ENCODE data around the gene RPH3AL.
"Not testable (repeated sequence)": the region's sequence is repeated elsewhere in the genome, so short reads cannot be mapped to it uniquely, and the experiment has no call there.

Gene RPH3AL

DNA sequence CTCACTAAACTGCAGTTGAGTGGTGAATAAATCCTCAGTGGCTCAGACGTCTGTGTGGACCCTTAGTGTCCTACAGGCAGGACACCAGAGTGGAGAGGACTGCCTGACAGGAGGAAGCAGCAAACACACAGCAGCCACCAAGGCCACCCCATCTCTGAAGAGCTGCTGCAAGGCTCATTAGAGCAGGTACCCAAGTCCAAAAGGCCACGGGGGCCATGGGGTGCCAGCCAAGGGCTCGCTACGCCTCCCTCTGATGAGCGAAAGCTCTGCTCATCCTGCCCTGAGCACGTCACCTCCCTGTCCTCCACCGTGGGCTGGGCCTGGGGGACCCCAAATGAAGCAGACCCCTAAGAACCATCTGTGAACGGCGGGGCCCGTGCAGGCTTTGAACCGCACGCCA lies 101.1 kb downstream of the RPH3AL start:
- Histone ChIP-seq H3K27ac (ENCODE audit: low read depth, low read length) (no peak overlapping the region), H3K4me1 (ENCODE audit: control insufficient read depth, insufficient read depth, low read length) (no peaks in the 10 kb centered on the region), H3K4me3 (ENCODE audit: low read length) (no peak overlapping the region), H3K9ac (ENCODE audit: low read length) (no peak overlapping the region), H3K36me3 (ENCODE audit: control insufficient read depth, insufficient read depth, low read length) (no peaks in the 10 kb centered on the region), H3K27me3 (ENCODE audit: control insufficient read depth, insufficient read depth, low read length) (no peaks in the 10 kb centered on the region)

- H3K27me3 ChIP-seq (ENCODE audit: control insufficient read depth, insufficient read depth, low read length), result no peaks in the 10 kb centered on the region
- H3K4me3 ChIP-seq (ENCODE audit: low read length), result no peak overlapping the region
- H3K4me1 ChIP-seq (ENCODE audit: control insufficient read depth, insufficient read depth, low read length), result no peaks in the 10 kb centered on the region
- no peaks in the 10 kb centered on the region for H3K36me3 ChIP-seq (ENCODE audit: control insufficient read depth, insufficient read depth, low read length)
- no peak overlapping the region for H3K27ac ChIP-seq (ENCODE audit: low read depth, low read length)
- no peak overlapping the region for H3K9ac ChIP-seq (ENCODE audit: low read length)
These were observed 101.9 kb downstream of the RPH3AL start for GRCh38 chr17:250487-251300.

GRCh38 chr17:249236-249993 lies 103.2 kb downstream of the RPH3AL start:
- Histone ChIP-seq H3K27me3 (ENCODE audit: control insufficient read depth, insufficient read depth, low read length) (no peaks in the 10 kb centered on the region), H3K4me3 (ENCODE audit: low read length) (no peak overlapping the region), H3K9ac (ENCODE audit: low read length) (no peak overlapping the region), H3K4me1 (ENCODE audit: control insufficient read depth, insufficient read depth, low read length) (no peaks in the 10 kb centered on the region), H3K27ac (ENCODE audit: low read depth, low read length) (no peak overlapping the region), H3K36me3 (ENCODE audit: control insufficient read depth, insufficient read depth, low read length) (no peaks in the 10 kb centered on the region)

- no peak overlapping the region for H3K4me3 ChIP-seq (ENCODE audit: low read length)
- no peaks in the 10 kb centered on the region for H3K36me3 ChIP-seq (ENCODE audit: control insufficient read depth, insufficient read depth, low read length)
- H3K27me3 ChIP-seq (ENCODE audit: control insufficient read depth, insufficient read depth, low read length), result no peaks in the 10 kb centered on the region
- no peak overlapping the region for H3K27ac ChIP-seq (ENCODE audit: low read depth, low read length)
- no peaks in the 10 kb centered on the region for H3K4me1 ChIP-seq (ENCODE audit: control insufficient read depth, insufficient read depth, low read length)
- no peak overlapping the region for H3K9ac ChIP-seq (ENCODE audit: low read length)
These were observed 104.0 kb downstream of the RPH3AL start for GRCh38 chr17:248337-249235.

GRCh38 chr17:247767-248166 lies 104.8 kb downstream of the RPH3AL start:
- Histone ChIP-seq H3K9ac (ENCODE audit: low read length) (no peak overlapping the region), H3K36me3 (ENCODE audit: control insufficient read depth, insufficient read depth, low read length) (no peaks in the 10 kb centered on the region), H3K27ac (ENCODE audit: low read depth, low read length) (no peak overlapping the region), H3K27me3 (ENCODE audit: control insufficient read depth, insufficient read depth, low read length) (no peaks in the 10 kb centered on the region), H3K4me1 (ENCODE audit: control insufficient read depth, insufficient read depth, low read length) (no peaks in the 10 kb centered on the region), H3K4me3 (ENCODE audit: low read length) (no peak overlapping the region)

DNA sequence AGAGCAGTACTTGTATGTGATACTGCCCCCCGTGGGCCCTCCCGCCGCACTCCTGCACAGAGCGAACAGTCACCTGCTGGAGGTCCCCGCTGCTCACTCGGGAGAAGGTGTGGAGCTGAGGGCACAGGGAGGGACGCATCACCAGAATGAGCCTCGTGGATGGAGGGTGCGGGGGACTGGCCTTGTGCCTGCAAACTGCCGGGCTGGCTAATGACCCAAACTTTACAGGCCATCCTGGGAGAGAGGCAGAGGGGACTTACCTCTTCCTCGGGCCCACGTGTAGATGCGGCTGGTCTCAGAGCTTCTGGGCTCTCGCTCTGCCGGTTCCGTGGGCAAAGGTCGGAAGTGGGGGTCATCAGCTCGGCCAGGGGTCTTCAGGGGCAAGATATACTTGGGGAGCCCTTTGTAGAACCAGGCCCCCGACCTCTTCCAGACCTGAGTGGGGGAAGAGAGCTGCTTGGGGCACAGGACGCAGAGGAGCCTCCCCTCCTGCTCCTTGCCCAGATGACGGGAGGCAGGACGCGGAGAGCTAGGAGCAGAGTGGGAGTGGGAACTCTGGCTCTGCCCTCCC lies 105.7 kb downstream of the RPH3AL start:
- H3K27ac ChIP-seq (ENCODE audit: low read depth, low read length), result no peak overlapping the region
- H3K4me3 ChIP-seq (ENCODE audit: low read length), result no peak overlapping the region
- no peaks in the 10 kb centered on the region for H3K27me3 ChIP-seq (ENCODE audit: control insufficient read depth, insufficient read depth, low read length)

DNA sequence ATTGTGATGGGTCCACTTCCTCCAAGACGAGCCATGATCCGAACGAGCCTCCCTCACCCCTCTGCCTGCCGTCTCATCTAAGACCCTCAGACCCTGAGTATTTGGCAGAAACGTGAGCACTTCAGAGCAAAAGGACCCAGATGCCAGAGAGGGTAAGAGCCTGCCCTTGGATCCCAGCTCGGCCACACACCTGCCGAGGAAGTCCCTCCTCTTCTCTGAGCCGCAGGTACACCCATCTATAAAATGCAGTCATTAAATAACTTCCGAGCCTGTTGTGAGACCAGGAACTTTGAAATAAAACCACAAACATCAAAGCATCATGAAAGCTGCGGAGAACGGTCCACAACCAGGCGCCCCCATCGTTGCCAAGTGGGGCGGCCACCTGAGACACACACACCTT lies 106.4 kb downstream of the RPH3AL start:
- Histone ChIP-seq H3K4me3 (ENCODE audit: low read length) (no peak overlapping the region), H3K4me1 (ENCODE audit: control insufficient read depth, insufficient read depth, low read length) (no peaks in the 10 kb centered on the region), H3K27ac (ENCODE audit: low read depth, low read length) (no peak overlapping the region), H3K36me3 (ENCODE audit: control insufficient read depth, insufficient read depth, low read length) (no peaks in the 10 kb centered on the region), H3K27me3 (ENCODE audit: control insufficient read depth, insufficient read depth, low read length) (no peaks in the 10 kb centered on the region), H3K9ac (ENCODE audit: low read length) (no peak overlapping the region)

More for the DNA sequence above, 105.7 kb downstream of the RPH3AL start:
- Histone ChIP-seq H3K4me1 (ENCODE audit: control insufficient read depth, insufficient read depth, low read length) (no peaks in the 10 kb centered on the region), H3K36me3 (ENCODE audit: control insufficient read depth, insufficient read depth, low read length) (no peaks in the 10 kb centered on the region), H3K9ac (ENCODE audit: low read length) (no peak overlapping the region)

GRCh38 chr17:245611-246010 lies 107.0 kb downstream of the RPH3AL start:
- no peak overlapping the region for H3K9ac ChIP-seq (ENCODE audit: low read length)
- H3K4me3 ChIP-seq (ENCODE audit: low read length), result no peak overlapping the region
- no peaks in the 10 kb centered on the region for H3K4me1 ChIP-seq (ENCODE audit: control insufficient read depth, insufficient read depth, low read length)
- H3K27ac ChIP-seq (ENCODE audit: low read depth, low read length), result no peak overlapping the region
- H3K36me3 ChIP-seq (ENCODE audit: control insufficient read depth, insufficient read depth, low read length), result no peaks in the 10 kb centered on the region
- H3K27me3 ChIP-seq (ENCODE audit: control insufficient read depth, insufficient read depth, low read length), result no peaks in the 10 kb centered on the region

DNA sequence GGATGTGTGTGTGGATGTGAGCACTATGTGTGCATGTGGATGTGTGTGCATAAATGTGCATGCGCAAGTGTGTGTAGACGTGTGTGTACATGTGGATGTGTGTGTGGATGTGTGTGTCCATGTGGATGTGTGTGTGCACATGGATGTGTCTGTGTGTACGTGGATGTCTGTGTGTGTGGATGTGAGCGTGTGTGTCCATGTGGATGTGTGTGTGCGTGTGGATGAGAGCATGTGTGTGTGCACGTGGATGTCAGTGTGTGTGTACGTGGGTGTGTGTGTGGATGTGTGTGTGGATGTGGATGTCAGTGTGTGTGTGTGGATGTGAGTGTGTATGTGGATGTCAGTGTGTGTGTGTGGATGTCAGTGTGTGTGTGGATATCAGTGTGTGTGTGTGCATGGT lies 107.6 kb downstream of the RPH3AL start:
- Histone ChIP-seq H3K9ac (ENCODE audit: low read length) (no peak overlapping the region), H3K36me3 (ENCODE audit: control insufficient read depth, insufficient read depth, low read length) (no peaks in the 10 kb centered on the region), H3K27me3 (ENCODE audit: control insufficient read depth, insufficient read depth, low read length) (no peaks in the 10 kb centered on the region), H3K4me3 (ENCODE audit: low read length) (no peak overlapping the region), H3K4me1 (ENCODE audit: control insufficient read depth, insufficient read depth, low read length) (no peaks in the 10 kb centered on the region), H3K27ac (ENCODE audit: low read depth, low read length) (no peak overlapping the region)

GRCh38 chr17:243924-244323 lies 108.7 kb downstream of the RPH3AL start:
- H3K27ac ChIP-seq (ENCODE audit: low read depth, low read length); H3K4me3 ChIP-seq (ENCODE audit: low read length); H3K4me1 ChIP-seq (ENCODE audit: control insufficient read depth, insufficient read depth, low read length); H3K27me3 ChIP-seq (ENCODE audit: control insufficient read depth, insufficient read depth, low read length); H3K36me3 ChIP-seq (ENCODE audit: control insufficient read depth, insufficient read depth, low read length); H3K9ac ChIP-seq (ENCODE audit: low read length): not testable (repeated sequence)

GRCh38 chr17:238964-239259 lies 113.7 kb downstream of the RPH3AL start:
- Histone ChIP-seq H3K4me3 (ENCODE audit: low read length) (no peak overlapping the region), H3K9ac (ENCODE audit: low read length) (no peak overlapping the region), H3K27ac (ENCODE audit: low read depth, low read length) (no peak overlapping the region), H3K36me3 (ENCODE audit: control insufficient read depth, insufficient read depth, low read length) (no peaks in the 10 kb centered on the region), H3K4me1 (ENCODE audit: control insufficient read depth, insufficient read depth, low read length) (no peaks in the 10 kb centered on the region), H3K27me3 (ENCODE audit: control insufficient read depth, insufficient read depth, low read length) (no peaks in the 10 kb centered on the region)

Measured in rectal smooth muscle tissue (tissue), 1 donor.